ENCODE measurements around the gene TMEM259.

The TMEM259 gene

DNA sequence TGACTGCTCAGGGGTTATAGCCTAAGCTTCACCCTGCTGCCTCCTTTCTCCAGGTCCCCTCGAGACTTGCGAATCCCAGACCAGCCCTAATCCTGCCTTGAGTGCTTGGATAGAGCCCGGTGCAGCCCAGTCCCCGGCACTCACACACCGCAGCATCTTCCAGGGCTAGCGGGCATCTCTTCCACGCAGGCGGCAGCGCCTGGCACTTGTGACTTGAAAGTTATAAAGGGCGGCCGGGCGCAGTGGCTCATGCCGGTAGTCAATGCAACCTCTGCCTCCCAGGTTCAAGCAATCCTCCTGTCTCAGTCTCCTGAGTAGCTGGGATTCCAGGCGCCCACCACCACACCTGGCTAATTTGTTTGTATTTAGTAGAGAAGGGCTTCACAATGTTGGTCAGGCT, 34.8 kb downstream of the TMEM259 start:
- DNase-seq (ENCODE audit: low spot score) = no peak

DNA sequence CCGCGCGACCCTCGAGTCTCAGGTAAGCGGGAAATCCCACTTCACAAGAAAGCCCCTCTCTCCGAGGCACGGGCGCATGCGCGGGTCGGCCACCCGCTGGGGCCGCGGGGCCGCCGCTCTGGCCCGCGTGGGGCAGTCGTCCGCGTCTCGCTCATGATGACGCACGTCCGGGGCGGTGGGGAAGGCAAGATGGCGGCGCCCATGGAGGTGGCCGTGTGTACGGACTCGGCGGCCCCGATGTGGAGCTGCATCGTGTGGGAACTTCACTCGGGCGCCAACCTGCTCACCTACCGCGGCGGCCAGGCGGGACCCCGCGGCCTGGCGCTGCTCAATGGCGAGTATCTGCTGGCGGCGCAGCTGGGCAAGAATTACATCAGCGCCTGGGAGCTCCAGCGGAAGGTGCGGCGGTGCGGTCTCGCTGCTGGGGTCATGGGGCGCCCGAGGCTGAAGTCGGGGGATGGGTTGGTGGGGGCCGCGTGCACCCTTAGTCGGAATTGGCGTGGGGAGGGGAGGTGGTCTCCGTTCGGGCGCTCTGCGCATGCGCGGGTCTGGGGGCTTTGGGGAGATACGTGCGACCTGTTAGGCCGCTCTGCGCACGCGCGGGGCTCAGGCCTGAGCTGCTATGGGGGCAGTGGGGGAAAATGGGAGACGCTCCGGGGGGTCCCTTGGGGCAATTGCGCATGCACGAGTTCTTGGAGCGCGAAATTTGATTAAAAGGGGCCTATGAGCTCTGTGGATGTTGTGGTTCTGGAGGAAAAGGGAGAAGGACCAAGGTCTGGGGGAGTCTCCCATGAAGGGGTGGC, 36.6 kb downstream of the TMEM259 start, which contains the start of gene WDR18:
Gene WDR18, plus strand, starts transcription at position 181 of the 803 bp plus-strand sequence. Its CDS starts 9 bp downstream, at position 190.
- DNase-seq (ENCODE audit: low spot score) = peak; percentile 95

DNA sequence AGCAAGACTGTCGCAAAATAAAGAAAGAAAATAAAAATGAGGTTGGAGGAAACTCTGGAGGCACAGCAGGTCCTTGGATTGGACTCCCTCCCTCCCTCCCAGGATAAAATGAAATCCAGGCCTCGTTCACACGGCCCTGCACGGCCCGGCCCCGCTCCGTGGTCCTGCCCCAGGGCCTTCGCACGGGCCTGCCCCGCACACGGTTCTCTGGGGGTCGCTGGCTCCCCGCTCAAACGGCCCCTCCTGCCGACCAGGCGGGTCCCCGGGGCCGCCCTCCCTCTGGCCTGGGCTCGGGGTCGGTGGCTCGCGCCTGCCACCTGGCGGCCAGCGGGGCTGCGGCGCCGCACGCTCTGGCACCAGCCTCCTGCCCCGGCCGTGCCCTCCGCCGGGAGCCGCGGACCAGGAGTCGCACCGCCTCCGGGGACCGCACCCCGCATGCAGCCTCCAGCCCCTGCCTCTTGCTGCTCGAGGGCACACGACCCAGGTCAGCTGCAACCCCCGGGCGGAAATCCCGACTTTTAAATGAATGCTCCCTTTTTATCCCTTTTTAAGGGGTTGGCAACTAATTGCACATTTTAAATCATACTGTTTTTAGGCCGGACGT, 38.3 kb downstream of the TMEM259 start:
- peak; percentile 90 for DNase-seq (ENCODE audit: low spot score)

DNA sequence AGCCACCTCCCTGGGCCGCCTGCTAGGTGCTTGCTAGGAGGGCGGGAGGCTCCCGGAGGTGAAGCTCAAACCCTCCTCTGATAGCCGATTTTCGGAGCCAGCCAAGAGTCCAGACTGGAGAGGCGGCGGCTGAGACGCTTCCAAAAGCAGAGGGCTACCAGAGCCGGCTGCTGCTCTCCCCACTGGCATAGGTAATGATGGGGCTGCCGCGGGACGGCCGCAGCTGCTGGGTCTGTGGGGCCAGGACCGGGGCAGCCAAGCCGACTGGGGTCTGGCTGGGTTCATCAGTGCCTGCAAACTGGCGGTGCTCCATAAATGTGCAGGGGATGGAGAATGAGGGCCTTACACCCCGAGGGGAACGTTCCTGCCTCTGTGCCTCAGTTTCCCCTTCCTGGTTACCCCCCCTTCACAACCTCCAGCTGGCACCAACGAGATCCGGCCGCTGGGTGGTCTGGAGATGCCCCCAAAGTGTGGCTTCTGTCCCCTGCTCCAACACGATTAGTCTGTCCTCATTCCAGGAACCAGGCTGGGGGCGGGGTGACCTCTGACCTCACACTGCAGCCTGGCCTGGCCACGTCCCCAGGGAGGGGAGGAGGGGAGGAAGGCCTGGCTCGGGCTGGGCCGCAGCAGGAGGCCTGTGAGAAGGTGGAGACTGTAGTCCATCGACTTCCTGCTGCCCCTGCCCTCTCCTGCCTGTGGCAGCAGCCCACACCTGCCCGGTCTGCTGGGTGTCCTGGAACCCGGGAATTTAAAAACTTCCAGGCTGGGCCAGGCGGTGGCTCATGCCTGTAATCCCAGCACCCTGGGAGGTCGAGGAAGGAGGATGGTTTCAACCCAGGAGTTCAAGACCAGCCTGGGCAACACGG, 40.6 kb downstream of the TMEM259 start:
- DNase-seq (ENCODE audit: low spot score) = peak; percentile 95

DNA sequence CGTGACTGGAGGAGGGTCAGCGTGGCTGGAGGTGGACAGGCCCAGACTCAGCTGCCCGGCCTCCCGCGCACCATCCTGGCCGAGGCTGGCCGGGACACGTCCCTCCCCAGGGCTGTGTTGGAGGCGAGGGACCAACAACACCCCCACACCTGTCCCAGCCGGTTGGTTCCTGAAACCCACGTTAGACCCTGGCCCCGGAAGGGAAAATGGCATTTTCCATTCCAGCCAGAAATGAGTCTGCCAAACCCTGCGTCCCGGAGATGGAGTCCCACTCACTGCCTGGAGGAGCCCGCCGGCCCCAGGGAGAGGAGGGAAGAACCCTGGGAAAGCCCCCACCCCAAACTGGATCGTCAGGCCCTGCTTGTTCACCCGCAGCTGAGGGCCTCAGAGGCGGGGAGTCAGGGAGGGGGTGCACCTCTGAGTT, 41.6 kb downstream of the TMEM259 start:
- DNase-seq (ENCODE audit: low spot score) = peak; percentile 51

DNA sequence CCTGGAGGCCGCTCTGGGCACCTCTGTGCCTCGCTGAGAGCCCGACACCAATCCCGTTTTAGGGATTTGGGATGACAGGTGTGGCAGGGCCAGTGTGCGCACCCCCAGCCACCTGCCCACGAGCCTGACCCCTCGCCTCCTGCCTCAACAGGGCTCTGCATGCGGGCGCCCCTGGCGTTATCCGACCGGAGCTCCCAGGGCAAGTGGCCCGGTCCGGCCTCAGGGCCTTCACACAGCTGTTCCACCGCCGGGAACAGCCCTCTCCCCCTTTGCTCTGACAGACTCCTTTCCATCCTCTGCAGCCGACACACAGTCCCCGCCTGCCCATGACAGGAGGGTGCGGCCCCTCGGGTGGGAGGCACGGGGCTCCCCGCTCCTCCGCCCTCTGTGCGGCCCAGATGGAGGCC, 43.9 kb downstream of the TMEM259 start:
- no peak for DNase-seq (ENCODE audit: low spot score)

DNA sequence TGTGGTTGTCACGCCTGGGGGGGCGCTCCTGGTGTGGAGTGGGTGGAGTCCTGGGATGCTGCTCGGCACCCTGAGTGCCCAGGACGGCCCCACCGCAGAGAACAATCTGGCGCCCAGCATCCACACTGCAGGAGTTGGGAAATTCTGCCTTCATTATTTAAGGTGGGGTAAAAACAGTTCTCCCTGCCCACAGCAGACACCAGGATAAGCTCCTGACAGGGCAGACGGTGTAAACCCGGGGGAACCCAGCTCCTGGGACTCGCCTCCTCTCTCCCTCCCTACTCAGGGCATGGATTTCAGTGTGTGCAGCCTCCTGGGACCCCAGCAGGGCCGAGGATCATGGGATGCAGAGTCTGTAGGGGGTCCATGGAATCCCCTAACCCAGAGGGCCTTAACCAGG, 44.4 kb downstream of the TMEM259 start:
- no peak for DNase-seq (ENCODE audit: low spot score)

DNA sequence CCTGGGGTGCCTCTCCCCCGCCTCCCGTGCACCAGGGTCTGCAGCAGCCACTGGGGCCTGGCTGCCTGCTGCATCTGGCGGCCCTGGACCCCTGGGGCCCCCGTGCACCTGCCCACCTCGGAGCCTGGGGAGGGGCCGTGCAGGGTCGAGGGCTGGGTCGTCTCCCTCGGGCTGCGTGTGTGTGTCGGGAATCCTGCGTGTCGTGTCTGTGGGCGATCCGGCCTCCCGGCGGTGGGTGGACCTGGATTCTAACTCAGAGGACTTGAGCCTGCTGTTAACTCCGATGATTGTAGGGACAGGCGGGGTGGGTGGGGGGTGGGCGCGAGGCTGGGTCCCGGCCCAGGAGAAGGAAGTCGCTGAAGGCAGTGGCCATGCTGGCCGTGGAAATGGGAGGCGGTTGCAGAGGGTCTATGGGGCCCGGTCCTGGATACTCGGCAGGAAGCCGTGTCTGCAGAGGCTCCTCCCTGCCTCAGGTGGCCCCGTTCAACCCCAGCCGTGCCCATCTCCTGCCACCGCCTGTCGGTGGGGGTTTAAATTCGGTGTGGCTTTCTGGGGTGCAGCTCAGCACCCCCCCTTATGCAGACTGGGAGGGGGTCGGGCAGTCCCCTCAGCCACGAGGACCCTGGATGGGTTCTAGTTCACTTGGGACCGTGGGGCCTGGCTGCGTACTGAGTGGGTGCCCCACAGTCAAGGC, 46.2 kb downstream of the TMEM259 start:
- DNase-seq (ENCODE audit: low spot score) = no peak

DNA sequence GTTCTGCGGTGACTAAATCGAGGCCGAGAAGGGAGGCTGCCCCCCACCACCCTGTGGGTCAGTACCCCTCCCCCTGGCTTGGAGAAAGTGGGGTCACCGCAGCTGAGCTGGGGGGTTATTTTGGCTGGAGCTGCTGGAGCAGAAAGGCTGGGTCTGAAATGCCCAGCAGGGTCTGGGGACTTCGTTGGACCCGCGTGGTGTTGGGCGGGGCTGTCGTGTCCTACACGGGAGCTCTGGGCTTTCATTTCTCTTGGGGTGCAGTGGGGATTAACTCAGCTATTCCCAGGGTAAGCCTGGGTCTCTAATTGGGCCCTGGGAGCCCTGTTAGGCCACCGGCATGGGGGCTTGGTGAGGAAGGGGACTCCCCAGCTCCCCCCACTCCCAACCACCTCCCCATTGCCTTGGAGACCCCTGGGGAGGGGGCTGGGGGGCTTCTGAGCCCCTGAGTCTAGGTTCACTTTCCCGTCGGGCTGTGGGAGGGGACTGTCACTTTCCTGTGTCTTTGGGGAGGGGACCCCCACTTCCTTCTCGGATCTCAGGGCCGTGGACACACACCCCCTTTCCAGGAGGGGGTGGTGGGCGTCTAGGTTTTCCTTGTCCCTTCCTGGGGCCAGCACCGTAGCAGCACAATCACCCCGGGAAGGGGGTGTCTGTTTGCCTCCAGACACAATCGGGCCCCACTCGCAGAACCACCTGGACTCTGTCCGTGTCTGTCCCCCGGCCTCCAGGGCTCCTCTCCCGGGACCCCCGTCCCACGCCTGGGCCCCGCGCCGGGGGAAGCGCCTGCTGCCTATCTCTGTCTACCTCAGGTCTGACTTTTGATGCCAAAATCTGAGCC, 47.0 kb downstream of the TMEM259 start:
- no peak for DNase-seq (ENCODE audit: low spot score)

DNA sequence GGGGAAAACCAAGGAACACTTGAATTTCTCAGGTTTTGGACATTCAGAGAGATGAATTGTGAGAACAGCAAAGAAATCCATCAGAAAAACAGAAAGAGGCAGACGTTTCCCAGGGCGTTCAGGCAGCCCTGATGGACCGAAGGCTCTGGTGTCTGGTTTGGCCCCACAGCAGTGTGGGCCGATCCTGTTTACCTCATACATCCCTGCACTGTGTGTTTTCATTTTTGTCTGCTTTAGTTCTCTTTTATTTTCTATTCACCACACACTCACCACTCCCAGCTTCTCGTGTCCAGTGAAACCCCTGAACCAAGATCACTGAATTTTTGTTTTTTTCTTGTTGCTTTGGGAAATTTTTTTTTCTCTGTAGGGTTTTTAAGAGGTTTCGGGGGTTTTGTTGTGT, 48.6 kb downstream of the TMEM259 start:
- DNase-seq (ENCODE audit: low spot score) = no peak

DNA sequence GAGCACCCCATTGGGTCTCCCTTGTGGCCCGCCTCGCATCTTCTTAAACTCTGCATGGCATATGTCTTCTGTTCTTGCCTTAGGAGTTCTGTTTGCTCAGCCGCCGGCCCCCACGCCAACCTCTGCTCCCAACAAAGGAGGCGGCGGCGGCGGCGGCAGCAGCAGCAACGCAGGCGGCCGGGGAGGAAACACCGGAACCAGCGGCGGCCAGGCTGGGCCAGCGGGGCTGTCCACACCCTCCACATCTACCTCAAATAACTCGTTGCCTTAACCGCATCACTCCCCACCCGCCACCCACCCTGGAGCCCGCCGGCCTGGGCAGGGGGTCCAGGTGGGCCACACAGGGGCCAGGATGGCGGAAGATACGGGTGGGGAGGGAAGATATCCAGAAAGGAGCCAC, 49.1 kb downstream of the TMEM259 start:
- DNase-seq (ENCODE audit: low spot score) = no peak

DNA sequence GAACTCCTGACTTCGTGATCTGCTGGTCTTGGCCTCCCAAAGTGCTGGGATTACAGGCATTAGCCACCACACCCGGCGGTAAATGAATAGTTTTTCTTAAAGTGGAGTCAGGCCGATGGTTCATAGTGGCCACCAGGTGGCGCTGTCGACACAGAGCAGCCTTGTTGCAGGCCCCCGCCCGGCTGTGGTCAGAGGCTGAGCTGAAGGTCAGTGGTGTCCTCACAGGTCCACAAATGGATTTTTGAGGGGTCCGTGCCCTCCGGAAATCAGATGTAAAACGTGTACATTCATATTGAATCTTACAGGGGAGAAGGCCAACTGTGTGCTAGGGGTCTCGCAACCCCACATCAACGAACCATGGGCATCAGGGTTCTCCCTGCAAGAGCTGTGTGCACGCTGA, 50.2 kb downstream of the TMEM259 start:
- no peak for DNase-seq (ENCODE audit: low spot score)

DNA sequence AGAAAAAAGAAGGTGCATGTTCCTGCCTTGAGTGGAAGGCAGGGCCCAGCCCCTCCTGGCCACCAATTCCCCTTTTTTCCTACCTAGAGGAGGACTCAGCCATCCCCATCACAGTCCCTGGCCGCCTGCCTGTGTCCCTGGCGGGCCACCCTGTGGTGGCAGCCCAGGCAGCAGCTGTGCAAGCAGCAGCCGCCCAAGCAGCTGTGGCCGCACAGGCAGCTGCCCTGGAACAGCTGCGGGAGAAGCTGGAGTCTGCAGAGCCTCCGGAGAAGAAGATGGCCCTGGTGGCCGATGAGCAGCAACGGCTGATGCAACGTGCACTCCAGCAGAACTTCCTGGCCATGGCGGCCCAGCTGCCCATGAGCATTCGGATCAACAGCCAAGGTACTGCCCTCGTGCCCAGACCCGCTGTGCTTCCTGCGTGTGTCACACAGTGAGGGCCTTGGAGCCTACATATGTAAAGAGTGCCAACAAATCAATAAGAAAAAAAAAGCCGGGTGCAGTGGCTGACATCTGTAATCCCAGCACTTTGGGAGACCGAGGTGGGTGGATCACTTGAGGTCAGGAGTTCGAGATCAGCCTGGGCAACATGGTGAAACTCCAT, 54.3 kb downstream of the TMEM259 start:
- no peak for DNase-seq (ENCODE audit: low spot score)

DNA sequence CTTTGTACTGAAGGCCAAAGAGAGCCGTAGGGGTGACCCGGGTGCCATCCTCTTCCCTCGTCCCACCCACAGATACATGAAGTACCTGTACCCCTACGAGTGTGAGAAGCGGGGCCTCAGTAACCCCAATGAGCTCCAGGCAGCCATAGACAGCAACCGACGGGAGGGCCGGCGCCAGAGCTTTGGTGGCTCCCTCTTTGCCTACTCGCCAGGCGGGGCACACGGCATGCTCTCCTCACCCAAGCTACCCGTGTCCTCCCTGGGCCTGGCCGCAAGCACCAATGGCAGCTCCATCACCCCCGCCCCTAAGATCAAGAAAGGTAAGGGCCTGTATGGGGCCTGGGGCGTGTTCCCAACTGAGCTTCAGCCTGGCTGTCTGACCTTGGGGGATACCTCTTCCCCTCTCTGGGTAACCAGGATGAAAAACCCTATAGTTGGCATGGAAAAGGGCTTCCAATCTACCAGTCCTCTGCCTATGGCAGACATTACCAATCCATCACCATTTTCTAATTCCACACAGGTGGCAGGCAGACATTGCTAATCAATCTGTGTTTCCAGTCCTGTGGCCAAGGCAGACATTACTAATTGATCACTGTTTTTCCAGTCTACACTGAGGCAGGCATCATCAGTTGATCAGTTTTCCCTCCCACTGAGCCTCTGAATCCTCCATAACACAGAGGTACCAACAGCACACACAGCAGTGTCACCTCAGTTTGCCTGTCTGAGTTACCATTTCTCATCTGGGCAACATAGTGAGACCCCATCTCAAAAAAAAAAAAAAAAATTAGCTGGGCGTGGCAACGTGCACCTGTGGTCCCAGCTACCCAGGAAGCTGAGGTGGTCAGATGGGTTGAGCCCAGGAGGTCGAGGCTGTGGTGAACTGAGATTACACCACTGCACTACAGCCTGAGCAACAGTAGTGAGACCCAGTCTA, 55.9 kb downstream of the TMEM259 start:
- DNase-seq (ENCODE audit: low spot score) = no peak

DNA sequence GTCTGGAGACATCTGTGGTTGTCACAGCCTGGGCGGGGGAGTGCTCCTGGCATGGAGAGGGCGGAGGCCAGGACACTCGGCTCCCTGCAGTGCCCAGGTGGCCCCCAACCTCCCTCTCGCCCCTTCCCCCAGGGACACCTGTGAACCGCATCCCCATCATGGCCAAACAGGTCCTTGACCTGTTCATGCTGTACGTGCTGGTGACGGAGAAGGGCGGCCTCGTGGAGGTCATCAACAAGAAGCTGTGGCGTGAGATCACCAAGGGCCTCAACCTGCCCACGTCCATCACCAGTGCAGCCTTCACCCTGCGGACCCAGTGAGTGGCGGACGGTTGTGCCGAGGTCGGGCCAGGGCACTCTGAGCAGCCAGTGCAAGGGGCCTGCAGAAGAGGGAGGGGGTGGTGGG, 56.8 kb downstream of the TMEM259 start:
- no peak for DNase-seq (ENCODE audit: low spot score)

DNA sequence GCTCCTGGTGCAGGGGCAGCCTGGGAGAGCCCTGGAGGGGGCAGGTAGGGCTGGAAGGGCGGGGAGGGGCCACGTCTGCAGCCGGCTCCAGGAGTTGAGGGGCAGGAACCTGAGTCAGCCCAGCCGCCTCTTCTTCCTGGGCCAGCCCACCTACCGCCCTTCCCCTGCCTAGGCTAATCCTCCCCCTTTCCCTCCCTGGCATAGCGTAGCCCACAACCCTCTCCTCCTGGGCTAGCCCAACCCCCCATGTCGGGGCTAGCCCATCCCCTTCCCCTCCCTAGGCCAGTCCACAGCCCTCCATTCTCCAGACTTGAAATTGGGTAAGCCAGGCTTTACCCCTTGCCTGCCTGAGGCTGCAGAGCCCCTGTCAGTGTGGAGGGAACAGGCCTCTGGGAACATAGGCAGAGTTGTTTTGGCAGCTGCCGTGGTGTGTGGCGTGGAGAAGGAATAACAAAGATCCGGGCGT, 57.4 kb downstream of the TMEM259 start:
- DNase-seq (ENCODE audit: low spot score) = no peak

DNA sequence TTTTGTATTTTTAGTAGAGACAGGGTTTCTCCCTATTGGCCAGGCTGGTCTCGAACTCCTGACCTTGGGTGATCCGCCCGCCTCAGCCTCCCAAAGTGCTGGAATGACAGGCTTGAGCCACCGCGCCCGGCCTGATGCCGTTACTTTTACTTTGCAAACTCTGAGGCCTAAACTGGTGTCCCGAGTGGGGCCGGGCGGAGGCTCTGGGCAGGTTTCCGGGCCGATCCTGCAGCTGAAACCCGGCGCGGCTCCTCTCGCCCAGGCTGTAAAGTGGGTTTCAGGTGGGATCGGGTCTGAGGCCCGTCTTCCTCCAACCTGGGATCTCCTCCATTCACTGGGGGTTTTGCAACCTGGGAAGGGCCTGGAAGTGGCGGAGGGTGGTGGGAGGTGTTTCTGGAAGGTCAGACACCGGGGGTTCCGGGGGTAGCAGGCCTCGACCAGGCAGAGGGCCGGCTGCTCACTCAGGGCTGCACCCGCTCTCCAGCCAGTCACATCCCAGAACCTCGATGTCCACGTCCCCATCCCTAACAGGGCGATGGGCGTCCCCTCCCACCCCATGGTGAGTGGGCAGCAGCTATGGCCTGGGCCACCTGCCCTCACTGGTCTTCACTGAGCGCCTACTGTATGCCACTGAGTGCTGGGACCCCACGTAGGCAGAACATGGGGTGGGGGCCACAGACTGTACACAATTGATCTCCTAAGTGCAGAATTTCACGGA, 58.1 kb downstream of the TMEM259 start:
- DNase-seq (ENCODE audit: low spot score) = no peak

DNA sequence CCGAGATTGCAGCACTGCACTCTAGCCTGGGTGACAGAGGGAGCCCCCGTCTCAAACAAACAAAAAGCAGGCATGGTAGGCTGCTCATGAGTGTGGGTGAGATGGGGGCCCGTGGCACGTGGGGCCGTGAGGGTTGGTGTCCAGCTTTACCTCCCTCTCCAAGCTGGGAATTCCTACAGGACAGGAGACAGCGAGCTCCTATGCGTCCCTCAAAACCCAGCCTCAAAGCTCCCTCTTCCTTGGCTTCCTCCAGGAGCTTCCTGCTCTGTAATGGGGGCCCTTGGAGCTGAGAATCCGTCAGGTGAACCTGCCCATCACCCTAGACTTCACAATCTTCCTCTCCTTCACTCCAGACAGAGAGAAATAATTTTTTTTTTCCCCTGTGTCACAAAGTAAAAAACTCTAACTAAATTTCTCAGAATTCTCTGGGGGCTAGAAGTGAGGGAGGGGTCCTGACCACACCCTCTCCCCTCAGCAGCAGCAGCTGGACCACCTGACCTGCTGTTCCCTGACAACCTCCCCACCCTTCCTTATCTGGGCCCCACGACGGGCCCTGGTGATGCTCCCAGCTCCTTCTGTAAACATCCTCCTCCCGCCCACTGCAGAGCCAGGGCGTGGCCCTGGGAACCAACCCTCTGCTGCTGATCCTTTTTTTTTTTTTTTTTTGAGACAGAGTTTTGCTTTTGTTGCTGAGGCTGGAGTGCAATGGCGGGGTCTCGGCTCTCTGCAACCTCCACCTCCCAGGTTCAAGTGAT, 58.9 kb downstream of the TMEM259 start:
- no peak for DNase-seq (ENCODE audit: low spot score)
